BLaER1 treated with 17β-estradiol and CSF1 and Interleukin-3, amounts not matched to agents 10 nM and 100 nM (cell line): ENCODE measurements around the gene PRPSAP2.

Experiments
- H3K27ac ChIP-seq, 11 experiments: shearing (Covaris generic); formaldehyde crosslinking; 2 replicates each; pipeline ENCODE4 v1.8.1; 2022
- H3K27me3 ChIP-seq, 11 experiments: shearing (Covaris generic); formaldehyde crosslinking; 2 replicates each; pipeline ENCODE4 v1.8.1; 2022
- H3K36me3 ChIP-seq, 11 experiments: shearing (Covaris generic); formaldehyde crosslinking; 2 replicates each; pipeline ENCODE4 v1.8.1; 2022
- H3K4me1 ChIP-seq, 10 experiments: shearing (Covaris generic); formaldehyde crosslinking; 2 replicates each; pipeline ENCODE4 v1.8.1; 2022
- H3K4me2 ChIP-seq, 11 experiments: shearing (Covaris generic); formaldehyde crosslinking; 2 replicates each; pipeline ENCODE4 v1.8.1; 2022
- H3K4me3 ChIP-seq, 10 experiments: shearing (Covaris generic); formaldehyde crosslinking; 2 replicates each; pipeline ENCODE4 v1.8.1; 2022
- H3K9ac ChIP-seq, 11 experiments: shearing (Covaris generic); formaldehyde crosslinking; 2 replicates each; pipeline ENCODE4 v1.8.1; 2022
- H3K9me3 ChIP-seq, 11 experiments: shearing (Covaris generic); formaldehyde crosslinking; replicated peaks in 1 of 11; 2 replicates each; pipeline ENCODE4 v1.8.1; 2022
- H4K20me1 ChIP-seq, 11 experiments: shearing (Covaris generic); formaldehyde crosslinking; 2 replicates each; pipeline ENCODE4 v1.8.1; 2022
- Cebpa-rat ChIP-seq, 11 experiments: shearing (Covaris generic); IDR thresholded peaks; 2 replicates each; pipeline ENCODE4 v1.8.1; 2022

The PRPSAP2 gene

DNA sequence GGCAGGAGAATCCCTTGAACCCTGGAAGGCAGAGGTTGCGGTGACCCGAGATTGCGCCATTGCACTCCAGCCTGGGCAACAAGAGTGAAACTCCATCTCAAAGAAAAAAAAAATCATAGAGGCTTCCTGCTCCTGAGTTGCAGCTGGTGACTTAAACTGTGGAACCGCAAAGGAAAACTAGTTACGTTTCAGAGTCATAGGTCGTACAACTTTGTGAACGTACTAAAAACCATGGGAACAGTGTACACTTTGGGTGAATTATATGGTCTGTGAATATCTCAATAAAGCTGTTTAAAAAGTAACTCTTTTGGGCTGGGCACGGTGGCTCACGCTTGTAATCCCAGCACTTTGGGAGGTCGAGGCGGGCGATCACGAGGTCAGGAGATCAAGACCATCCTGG, 117.7 kb downstream of the PRPSAP2 start:
- Histone ChIP-seq H3K4me3 (no peak overlapping the region), H3K27me3 (no peaks in the 10 kb centered on the region), H4K20me1 (peaks cover 0 to 28% (median 0%) of the 10 kb centered on the region in 11 experiments; a peak in 3 of 22 replicates), H3K27ac (no peak overlapping the region), H3K36me3 (peaks cover 0 to 47% (median 0%) of the 10 kb centered on the region in 11 experiments; a peak in 5 of 22 replicates), H3K4me2 (no peak overlapping the region), H3K9me3 (no peaks in the 10 kb centered on the region), H3K4me1 (peaks cover 0 to 9% (median under 1%) of the 10 kb centered on the region in 10 experiments; a peak in 4 of 20 replicates), H3K9ac (no peak overlapping the region)
- no peak for TF ChIP-seq Cebpa-rat (IDR thresholded peaks at IDR 0.05)

DNA sequence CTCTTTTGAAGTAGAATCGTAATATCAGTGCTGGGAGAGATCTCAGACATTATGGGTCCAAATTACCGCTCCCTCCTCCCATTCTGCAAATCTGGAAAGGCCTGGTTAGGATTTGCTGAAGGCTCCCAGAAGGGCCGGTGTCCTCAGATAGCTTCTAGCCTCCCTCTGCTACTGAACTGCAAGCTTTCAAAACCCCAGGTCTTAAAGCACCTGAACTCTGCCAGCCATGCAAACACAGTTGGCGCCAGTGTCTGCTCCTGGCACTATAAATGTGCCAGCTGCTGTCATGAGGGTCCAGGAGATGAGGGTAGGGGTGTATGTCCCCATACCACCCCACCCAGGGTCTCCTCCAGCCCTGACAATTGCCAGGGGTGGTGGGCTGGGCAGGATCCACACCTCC, 118.3 kb downstream of the PRPSAP2 start:
- H3K27ac ChIP-seq: no peak overlapping the region
- no peaks in the 10 kb centered on the region for H3K27me3 ChIP-seq
- no peaks in the 10 kb centered on the region for H3K9me3 ChIP-seq
- H4K20me1 ChIP-seq: peaks cover 0 to 32% (median 0%) of the 10 kb centered on the region in 11 experiments; a peak in 3 of 22 replicates
- H3K9ac ChIP-seq: no peak overlapping the region
- H3K36me3 ChIP-seq: peaks cover 0 to 41% (median 0%) of the 10 kb centered on the region in 11 experiments; a peak in 5 of 22 replicates
- no peak overlapping the region for H3K4me2 ChIP-seq
- peaks cover 0 to 9% (median under 1%) of the 10 kb centered on the region in 10 experiments; a peak in 4 of 20 replicates for H3K4me1 ChIP-seq
- no peak overlapping the region for H3K4me3 ChIP-seq
- no peak for TF ChIP-seq Cebpa-rat (IDR thresholded peaks at IDR 0.05)

DNA sequence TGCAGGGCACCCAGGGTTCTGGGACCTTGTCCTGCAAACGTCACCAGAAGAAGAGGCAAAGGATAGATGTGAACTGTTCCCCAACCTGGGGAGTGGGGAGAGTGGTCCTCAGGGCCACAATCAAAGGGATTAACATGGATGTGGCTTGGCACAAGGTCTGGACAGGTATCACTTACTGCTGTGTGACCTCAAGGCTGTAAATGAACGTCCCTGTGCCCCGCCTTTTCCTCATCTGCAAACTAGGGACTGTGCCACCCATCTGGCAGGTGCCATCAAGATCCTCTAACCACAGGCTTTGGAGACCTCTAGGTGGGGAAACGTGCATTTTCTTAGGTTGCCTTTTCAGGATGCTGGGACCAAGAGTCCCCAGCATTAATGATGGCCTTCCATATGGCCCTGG, 119.1 kb downstream of the PRPSAP2 start:
- Histone ChIP-seq H3K9ac (no peak overlapping the region), H3K4me2 (no peak overlapping the region), H3K4me3 (no peak overlapping the region), H3K36me3 (peaks cover 0 to 36% (median 0%) of the 10 kb centered on the region in 11 experiments; a peak in 5 of 22 replicates), H3K9me3 (no peaks in the 10 kb centered on the region), H3K27me3 (no peaks in the 10 kb centered on the region), H4K20me1 (peaks cover 0 to 40% (median 0%) of the 10 kb centered on the region in 11 experiments; a peak in 3 of 22 replicates), H3K4me1 (peaks cover 0 to 17% (median 5%) of the 10 kb centered on the region in 10 experiments; a peak in 11 of 20 replicates), H3K27ac (no peak overlapping the region)
- TF ChIP-seq Cebpa-rat (IDR thresholded peaks at IDR 0.05): no peak

DNA sequence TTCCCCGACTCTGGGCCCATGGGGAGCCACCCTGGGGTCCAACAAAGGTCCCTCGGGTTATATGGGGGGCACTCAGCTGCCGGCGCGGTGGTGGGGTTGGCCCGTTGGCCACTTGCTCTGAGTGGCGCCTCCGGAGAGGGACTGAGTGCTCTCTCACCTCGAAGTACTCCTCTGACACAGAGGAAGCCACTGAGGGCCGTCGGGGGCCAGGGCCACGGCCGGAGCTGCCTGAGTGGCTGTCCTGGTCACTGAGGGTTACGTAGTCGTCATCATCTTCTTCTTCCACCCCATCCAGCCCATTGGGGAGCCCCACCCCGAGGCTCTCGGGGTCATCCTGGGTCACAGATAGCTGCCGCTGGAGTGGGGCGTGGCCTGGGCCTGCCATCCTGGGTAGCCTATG, 119.7 kb downstream of the PRPSAP2 start:
- Histone ChIP-seq H3K4me3 (no peak overlapping the region), H3K27me3 (no peaks in the 10 kb centered on the region), H3K9ac (no peak overlapping the region), H4K20me1 (peaks cover 0 to 46% (median 0%) of the 10 kb centered on the region in 11 experiments; a peak in 3 of 22 replicates), H3K27ac (no peak overlapping the region), H3K9me3 (no peaks in the 10 kb centered on the region), H3K36me3 (peaks cover 0 to 36% (median 0%) of the 10 kb centered on the region in 11 experiments; a peak in 5 of 22 replicates), H3K4me2 (no peak overlapping the region), H3K4me1 (peaks cover 0 to 24% (median 4%) of the 10 kb centered on the region in 10 experiments; a peak in 10 of 20 replicates)
- TF ChIP-seq Cebpa-rat (IDR thresholded peaks at IDR 0.05): no peak

DNA sequence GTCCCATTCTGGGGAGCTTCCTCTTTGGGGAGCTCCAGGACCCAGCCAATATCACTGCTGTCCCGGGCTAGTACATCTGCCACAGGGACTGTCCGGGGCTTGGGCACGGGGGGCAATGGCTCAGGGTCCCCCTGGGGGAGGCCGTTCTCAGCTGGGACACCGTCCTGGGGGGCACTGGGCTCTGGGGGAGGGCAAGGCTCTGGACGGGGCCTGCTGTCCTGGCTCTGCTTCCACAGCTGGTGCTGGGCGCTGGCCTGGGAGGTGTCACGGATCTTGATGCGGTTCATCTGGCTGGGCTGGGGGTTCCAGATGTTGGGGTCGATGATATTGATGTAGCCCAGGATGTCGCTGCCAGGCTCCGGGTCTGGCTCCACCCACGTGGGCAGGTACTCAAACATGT, 120.1 kb downstream of the PRPSAP2 start:
- Histone ChIP-seq H3K36me3 (peaks cover 0 to 36% (median 0%) of the 10 kb centered on the region in 11 experiments; a peak in 5 of 22 replicates), H3K27me3 (no peaks in the 10 kb centered on the region), H3K9me3 (no peaks in the 10 kb centered on the region), H3K4me1 (peaks cover 0 to 28% (median 2%) of the 10 kb centered on the region in 10 experiments; a peak in 10 of 20 replicates), H3K4me2 (no peak overlapping the region), H3K9ac (no peak overlapping the region), H3K27ac (no peak overlapping the region), H4K20me1 (peaks cover 0 to 47% (median 0%) of the 10 kb centered on the region in 11 experiments; a peak in 4 of 22 replicates), H3K4me3 (no peak overlapping the region)
- TF ChIP-seq Cebpa-rat (IDR thresholded peaks at IDR 0.05): no peak

DNA sequence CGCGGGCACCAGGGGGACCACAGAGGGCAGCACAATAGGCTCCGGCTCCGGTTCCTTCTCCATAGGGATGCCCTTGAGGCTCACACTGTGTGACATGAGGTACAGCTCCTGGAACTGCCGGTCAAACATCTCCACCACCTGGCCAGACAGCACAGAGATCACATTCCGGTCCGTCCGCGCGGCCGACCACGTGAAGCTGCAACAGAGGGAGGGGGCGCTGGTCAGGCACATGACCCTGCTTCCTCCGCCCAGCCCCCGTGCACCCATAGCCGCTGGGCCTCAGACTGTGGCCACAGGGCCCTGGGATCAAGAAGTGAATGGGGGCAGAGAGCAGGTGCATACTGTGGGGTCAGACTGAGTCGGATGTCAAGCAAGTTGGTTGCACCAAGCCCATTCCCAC, 120.7 kb downstream of the PRPSAP2 start:
- Histone ChIP-seq H3K4me3 (no peak overlapping the region), H3K27ac (no peak overlapping the region), H3K9me3 (no peaks in the 10 kb centered on the region), H3K4me1 (peaks cover 0 to 28% (median 2%) of the 10 kb centered on the region in 10 experiments; a peak in 10 of 20 replicates), H3K4me2 (no peak overlapping the region), H3K27me3 (no peaks in the 10 kb centered on the region), H3K9ac (no peak overlapping the region), H3K36me3 (peaks cover 0 to 36% (median 0%) of the 10 kb centered on the region in 11 experiments; a peak in 5 of 22 replicates), H4K20me1 (peaks cover 0 to 47% (median 0%) of the 10 kb centered on the region in 11 experiments; a peak in 4 of 22 replicates)
- no peak for TF ChIP-seq Cebpa-rat (IDR thresholded peaks at IDR 0.05)
